ENCODE results near the gene MAN1A1. TPM values are rescaled to one million over a fixed set of nuclear protein-coding genes. Genes with fewer than 3 reads are reported as not detected.

The MAN1A1 gene
- total RNA-seq, 2 donors from 2014 or later: 98.6 to 115 TPM

GRCh38 chr6:119241111-119241465 lies 108.5 kb downstream of the MAN1A1 start:
- H3K27ac ChIP-seq: no peak overlapping the region

GRCh38 chr6:119240257-119241110 lies 109.1 kb downstream of the MAN1A1 start:
- H3K27me3 ChIP-seq (replicated peaks; ENCODE audit: insufficient read depth): no peaks in the 10 kb centered on the region
- no peak for TF ChIP-seq CTCF (IDR thresholded peaks at IDR 0.05)
- H3K27ac ChIP-seq: no peak overlapping the region

More at GRCh38 chr6:119241111-119241465, 108.5 kb downstream of the MAN1A1 start:
- Histone ChIP-seq H3K4me1 (ENCODE audit: control insufficient read depth in 1 of 2, low read depth in 2 of 2) (no peaks in the 10 kb centered on the region), H3K4me3 (no peak overlapping the region), H3K9me3 (no peaks in the 10 kb centered on the region), H3K36me3 (peaks cover 3% of the 10 kb centered on the region), H3K27me3 (replicated peaks; ENCODE audit: insufficient read depth) (no peaks in the 10 kb centered on the region)
- TF ChIP-seq CTCF (IDR thresholded peaks at IDR 0.05): no peak
- DNase-seq (ENCODE audit: low spot score): no peak
- no peak for ATAC-seq (ENCODE audit: insufficient number of reproducible peaks, low FRiP score, low read depth)

GRCh38 chr6:119237177-119237715 lies 112.3 kb downstream of the MAN1A1 start:
- Histone ChIP-seq H3K9me3 (no peaks in the 10 kb centered on the region), H3K4me3 (no peak overlapping the region), H3K4me1 (ENCODE audit: control insufficient read depth in 1 of 2, low read depth in 2 of 2) (no peaks in the 10 kb centered on the region), H3K27ac (no peak overlapping the region), H3K36me3 (peaks cover 3% of the 10 kb centered on the region), H3K27me3 (replicated peaks; ENCODE audit: insufficient read depth) (no peaks in the 10 kb centered on the region)
- ATAC-seq (ENCODE audit: insufficient number of reproducible peaks, low FRiP score, low read depth) (no peak), DNase-seq (ENCODE audit: low spot score) (no peak)
- TF ChIP-seq CTCF (IDR thresholded peaks at IDR 0.05): no peak

More at GRCh38 chr6:119240257-119241110, 109.1 kb downstream of the MAN1A1 start:
- DNase-seq (ENCODE audit: low spot score): no peak
- Histone ChIP-seq H3K4me3 (no peak overlapping the region), H3K36me3 (peaks cover 3% of the 10 kb centered on the region), H3K9me3 (no peaks in the 10 kb centered on the region), H3K4me1 (ENCODE audit: control insufficient read depth in 1 of 2, low read depth in 2 of 2) (no peaks in the 10 kb centered on the region)
- ATAC-seq (ENCODE audit: insufficient number of reproducible peaks, low FRiP score, low read depth): no peak

- Histone ChIP-seq H3K27ac (no peak overlapping the region), H3K4me1 (ENCODE audit: control insufficient read depth in 1 of 2, low read depth in 2 of 2) (no peaks in the 10 kb centered on the region), H3K9me3 (no peaks in the 10 kb centered on the region), H3K4me3 (no peak overlapping the region), H3K36me3 (peaks cover 3% of the 10 kb centered on the region), H3K27me3 (replicated peaks; ENCODE audit: insufficient read depth) (no peaks in the 10 kb centered on the region)
- DNase-seq (ENCODE audit: low spot score): no peak
- no peak for ATAC-seq (ENCODE audit: insufficient number of reproducible peaks, low FRiP score, low read depth)
- no peak for TF ChIP-seq CTCF (IDR thresholded peaks at IDR 0.05)
These were observed 114.6 kb downstream of the MAN1A1 start for GRCh38 chr6:119234941-119235340.

GRCh38 chr6:119234457-119234856 lies 115.1 kb downstream of the MAN1A1 start:
- no peaks in the 10 kb centered on the region for H3K27me3 ChIP-seq (replicated peaks; ENCODE audit: insufficient read depth)

More at GRCh38 chr6:119234457-119234856, 115.1 kb downstream of the MAN1A1 start:
- no peak for DNase-seq (ENCODE audit: low spot score)
- no peak overlapping the region for H3K4me3 ChIP-seq
- no peak overlapping the region for H3K27ac ChIP-seq
- ATAC-seq (ENCODE audit: insufficient number of reproducible peaks, low FRiP score, low read depth): no peak
- no peaks in the 10 kb centered on the region for H3K36me3 ChIP-seq
- no peaks in the 10 kb centered on the region for H3K4me1 ChIP-seq (ENCODE audit: control insufficient read depth in 1 of 2, low read depth in 2 of 2)
- TF ChIP-seq CTCF (IDR thresholded peaks at IDR 0.05): no peak
- no peaks in the 10 kb centered on the region for H3K9me3 ChIP-seq
